Suppressor macrophage (primary cell): ENCODE results near the gene ZNF568.

Experiments used
- DNase-seq, 4 experiments: peaks; one replicate each; pipeline ENCODE4 v3.0.0-alpha.2; 2020 to 2022

ZNF568 gene

GRCh38 chr19:36999313-36999712 lies 83.2 kb downstream of the ZNF568 start:
- DNase-seq: no peak

GRCh38 chr19:37007587-37008220 lies 91.6 kb downstream of the ZNF568 start:
- DNase-seq: peak; percentile 57 to 70 (median 60)

- DNase-seq: no peak
Measured at GRCh38 chr19:37009871-37010270, 93.7 kb downstream of the ZNF568 start.

GRCh38 chr19:37012093-37012745 lies 96.1 kb downstream of the ZNF568 start:
- no peak for DNase-seq

GRCh38 chr19:37014456-37014855 lies 98.3 kb downstream of the ZNF568 start:
- no peak for DNase-seq

GRCh38 chr19:37045140-37045539 lies 129.0 kb downstream of the ZNF568 start:
- no peak for DNase-seq
